T-helper 1 cell treated with Interleukin-12 subunit alpha and Interleukin-12 subunit beta and Interleukin-4 antibody, amounts not matched to agents 30 ng/mL and 1 ng/mL, for 36 hours (primary cell): Measurements from ENCODE around the gene SPOP. TPM values are rescaled to one million over a fixed set of nuclear protein-coding genes. Genes with fewer than 3 reads are reported as not detected.
"Not testable (repeated sequence)": the region's sequence is repeated elsewhere in the genome, so short reads cannot be mapped to it uniquely, and the experiment has no call there.

ENCODE experiments used
- intact Hi-C: fragments of 100-400 bp; cut with micrococcal nuclease; formaldehyde crosslinking; loops from one replicate; pipeline ENCODE4 v1.15.1; 2024
- total RNA-seq: library from RNA; stranded (reverse); gene quantifications from 2 replicates; pipeline ENCODE4 v1.2.3, GENCODE V29; 2022

The SPOP gene
- 57.9 and 72.2 TPM in 2 replicates for total RNA-seq

GRCh38 chr17:49677933-49678847, at the start of gene SPOP:
TSS of gene SPOP (minus strand) at chr17:49678097. CDS start at chr17:49622810, 55,287 bp downstream.
- intact Hi-C loops = loop anchor here (1.0 to 10.0 kb wide), 15 partner anchors 10 to 843 kb away; partner anchors contain the start of genes CALCOCO2, FAM117A, KAT7 and PHB1

- intact Hi-C loops = no loop called here
Measured at GRCh38 chr17:49727380-49727779, 49.5 kb upstream of the SPOP start.

- intact Hi-C loops = no loop called here
Measured at GRCh38 chr17:49725452-49726130, 47.7 kb upstream of the SPOP start.

- intact Hi-C loops = not testable (repeated sequence)
Measured at GRCh38 chr17:49724552-49724951, 46.7 kb upstream of the SPOP start.

- intact Hi-C loops = no loop called here
Measured at GRCh38 chr17:49723423-49723822, 45.5 kb upstream of the SPOP start.

GRCh38 chr17:49722066-49722465, 44.2 kb upstream of the SPOP start:
- intact Hi-C loops = no loop called here

- intact Hi-C loops = loop anchor here (1.0 kb wide), 1 partner anchor 9 kb away; no protein-coding TSS in a partner anchor
Measured at GRCh38 chr17:49717371-49717861, 39.5 kb upstream of the SPOP start.

- intact Hi-C loops = loop anchor here (1.0 kb wide), 1 partner anchor 9 kb away; no protein-coding TSS in a partner anchor
Measured at GRCh38 chr17:49716668-49717364, 38.9 kb upstream of the SPOP start.

- intact Hi-C loops = no loop called here
Measured at GRCh38 chr17:49715717-49716279, 37.9 kb upstream of the SPOP start.

- intact Hi-C loops = no loop called here
Measured at GRCh38 chr17:49715216-49715615, 37.3 kb upstream of the SPOP start.

- intact Hi-C loops = loop anchor here (1.0 kb wide), 12 partner anchors 9 to 516 kb away; partner anchors contain the start of genes FAM117A, KAT7, PDK2 and PHB1
Measured at GRCh38 chr17:49708515-49709183, 30.8 kb upstream of the SPOP start.

GRCh38 chr17:49707608-49708514, 30.0 kb upstream of the SPOP start, which contains the start of gene SLC35B1:
TSS of gene SLC35B1 (minus strand) at chr17:49707964. CDS start at chr17:49707833, 131 bp downstream.
- intact Hi-C loops = loop anchor here (1.0 kb wide), 12 partner anchors 9 to 516 kb away; partner anchors contain the start of genes FAM117A, KAT7, PDK2 and PHB1

GRCh38 chr17:49707246-49707607, 29.3 kb upstream of the SPOP start:
- intact Hi-C loops = no loop called here

- intact Hi-C loops = no loop called here
Measured at GRCh38 chr17:49705254-49705653, 27.4 kb upstream of the SPOP start.

- intact Hi-C loops = no loop called here
Measured at GRCh38 chr17:49703557-49704277, 25.8 kb upstream of the SPOP start.

- intact Hi-C loops = no loop called here
Measured at GRCh38 chr17:49700960-49701359, 23.1 kb upstream of the SPOP start.

- intact Hi-C loops = loop anchor here (5.0 to 10.0 kb wide), 2 partner anchors 205 to 297 kb away; partner anchors contain the start of genes DLX3 and NGFR
Measured at GRCh38 chr17:49699966-49700575, 22.2 kb upstream of the SPOP start.

- intact Hi-C loops = loop anchor here (5.0 to 10.0 kb wide), 2 partner anchors 203 to 299 kb away; partner anchors contain the start of genes DLX3 and NGFR
Measured at GRCh38 chr17:49698005-49698404, 20.1 kb upstream of the SPOP start.
